HG03139 (cell line): ENCODE data around the gene SELENOO.

Source experiments
- ATAC-seq: cut with Tn5 transposase; IDR thresholded peaks from one replicate; pipeline ENCODE4 v1.9.1; 2021; ENCODE audit not compliant: unreplicated experiment

SELENOO gene

GRCh38 chr22:50171319-50171964 lies 29.4 kb upstream of the SELENOO start:
- no peak for ATAC-seq

- no peak for ATAC-seq
These were observed 28.8 kb upstream of the SELENOO start for GRCh38 chr22:50171965-50172421.

GRCh38 chr22:50173311-50173982 lies 27.4 kb upstream of the SELENOO start:
- ATAC-seq, result no peak

GRCh38 chr22:50173983-50174355 lies 26.8 kb upstream of the SELENOO start:
- ATAC-seq, result no peak

- no peak for ATAC-seq
These were observed 26.2 kb upstream of the SELENOO start for GRCh38 chr22:50174382-50175190.

GRCh38 chr22:50175191-50175461 lies 25.7 kb upstream of the SELENOO start:
- ATAC-seq, result no peak

- no peak for ATAC-seq
These were observed 24.6 kb upstream of the SELENOO start for GRCh38 chr22:50175921-50176849.

GRCh38 chr22:50176850-50177536 lies 23.8 kb upstream of the SELENOO start:
- no peak for ATAC-seq

GRCh38 chr22:50177537-50178470 lies 23.0 kb upstream of the SELENOO start:
- ATAC-seq, result no peak

- no peak for ATAC-seq
These were observed 22.3 kb upstream of the SELENOO start for GRCh38 chr22:50178471-50178864.

- ATAC-seq, result no peak
These were observed 21.6 kb upstream of the SELENOO start for GRCh38 chr22:50178871-50179869.

GRCh38 chr22:50179937-50180726 lies 20.7 kb upstream of the SELENOO start:
- ATAC-seq, result no peak

- no peak for ATAC-seq
These were observed 19.9 kb upstream of the SELENOO start for GRCh38 chr22:50180727-50181521.

- no peak for ATAC-seq
These were observed 18.4 kb upstream of the SELENOO start for GRCh38 chr22:50182176-50183081.

GRCh38 chr22:50183141-50183971 lies 17.5 kb upstream of the SELENOO start:
- no peak for ATAC-seq
